ENCODE results near the gene ENTHD1. TPM values are rescaled to one million over a fixed set of nuclear protein-coding genes. Genes with fewer than 3 reads are reported as not detected.
"Not testable (repeated sequence)": the region's sequence is repeated elsewhere in the genome, so short reads cannot be mapped to it uniquely, and the experiment has no call there.

The ENTHD1 gene
- total RNA-seq, 1 experiment from 2014 or later = not detected

DNA sequence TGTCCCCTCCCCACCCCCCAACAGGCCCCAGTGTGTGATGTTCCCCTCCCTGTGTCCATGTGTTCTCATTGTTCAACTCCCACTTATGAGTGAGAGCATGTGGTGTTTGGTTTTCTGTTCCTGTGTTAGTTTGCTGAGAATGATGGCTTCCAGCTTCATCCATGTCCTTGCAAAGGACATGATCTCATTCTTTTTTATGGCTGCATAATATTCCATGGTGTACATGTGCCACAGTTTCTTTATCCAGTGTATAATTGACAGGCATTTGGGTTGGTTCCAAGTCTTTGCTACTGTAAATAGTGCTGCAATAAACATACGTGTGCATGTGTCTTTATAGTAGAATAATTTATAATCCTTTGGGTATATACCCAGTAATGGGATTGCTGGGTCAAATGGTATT lies 159.5 kb downstream of the ENTHD1 start:
- DNase-seq (ENCODE audit: low spot score) = not testable (repeated sequence)

DNA sequence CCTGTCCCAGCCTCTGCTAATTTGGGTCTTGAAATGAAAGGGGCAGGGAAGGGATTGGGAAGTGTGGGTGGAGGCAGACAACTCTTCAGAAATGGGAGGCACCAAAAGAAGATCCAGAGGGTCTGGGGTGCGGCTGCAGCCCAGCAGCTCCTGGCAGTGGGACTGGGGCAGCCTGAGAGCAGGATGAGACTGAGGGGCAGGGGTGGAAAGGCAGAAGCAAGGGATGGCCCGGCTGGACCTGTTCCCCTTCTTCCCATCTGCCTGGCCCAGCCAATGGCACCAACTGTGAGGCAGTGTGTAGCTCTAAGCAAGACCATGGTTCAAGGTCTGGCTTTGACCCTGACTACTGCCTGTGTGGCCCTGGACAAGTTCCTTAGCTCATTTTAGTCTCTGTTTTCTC lies 160.4 kb downstream of the ENTHD1 start:
- DNase-seq (ENCODE audit: low spot score) = no peak

DNA sequence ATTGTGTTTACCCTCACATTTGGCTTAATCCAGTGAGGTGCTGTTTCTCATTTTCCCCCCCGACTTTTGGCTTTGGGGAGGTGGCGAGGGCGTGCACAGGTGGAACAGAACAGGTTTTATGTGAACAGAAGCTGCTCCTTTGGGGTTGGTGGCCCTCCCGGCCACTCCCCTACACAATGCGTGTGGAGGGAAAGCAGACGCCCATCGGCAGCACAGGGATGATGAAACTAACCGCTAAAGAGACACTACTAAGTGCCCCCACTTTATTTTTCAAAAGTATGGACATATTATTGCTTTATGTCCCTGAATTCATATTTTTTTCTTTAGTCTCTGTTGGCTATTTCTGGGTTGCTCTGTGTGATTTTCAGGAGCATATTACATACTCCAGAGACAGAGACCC lies 160.9 kb downstream of the ENTHD1 start:
- DNase-seq (ENCODE audit: low spot score) = no peak

DNA sequence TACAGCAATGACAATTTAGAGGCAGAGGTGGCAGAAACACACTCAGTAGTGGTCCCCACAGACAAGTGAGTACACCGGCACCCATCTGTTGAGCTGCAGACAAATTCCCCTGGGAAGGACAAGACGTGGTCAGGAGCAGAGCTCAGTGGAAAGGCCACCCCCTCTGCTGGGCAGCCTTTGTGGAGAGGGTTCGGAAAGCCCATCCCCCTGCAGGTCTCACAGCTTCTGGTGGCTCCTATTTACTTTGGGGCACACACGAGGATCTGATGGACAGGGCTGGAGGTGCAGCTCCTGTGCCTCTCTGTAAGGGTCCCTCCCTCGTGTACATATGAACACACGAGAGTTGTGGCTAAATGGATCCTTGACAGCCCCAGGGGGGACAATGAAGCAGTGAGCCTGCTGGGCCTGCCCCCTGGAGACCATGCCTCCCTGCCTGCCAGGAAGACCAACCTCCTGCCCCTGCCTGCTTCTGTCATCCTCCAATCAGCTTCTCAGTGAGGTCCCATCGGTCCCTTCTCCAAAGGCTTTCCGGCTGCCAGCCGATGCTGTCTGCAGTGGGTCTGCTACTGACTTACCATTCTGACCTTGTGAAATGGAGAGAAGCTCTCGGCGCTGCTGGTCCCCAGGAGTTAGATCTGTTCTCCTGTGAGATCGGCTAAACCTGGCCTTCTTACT lies 161.5 kb downstream of the ENTHD1 start:
- no peak for DNase-seq (ENCODE audit: low spot score)

DNA sequence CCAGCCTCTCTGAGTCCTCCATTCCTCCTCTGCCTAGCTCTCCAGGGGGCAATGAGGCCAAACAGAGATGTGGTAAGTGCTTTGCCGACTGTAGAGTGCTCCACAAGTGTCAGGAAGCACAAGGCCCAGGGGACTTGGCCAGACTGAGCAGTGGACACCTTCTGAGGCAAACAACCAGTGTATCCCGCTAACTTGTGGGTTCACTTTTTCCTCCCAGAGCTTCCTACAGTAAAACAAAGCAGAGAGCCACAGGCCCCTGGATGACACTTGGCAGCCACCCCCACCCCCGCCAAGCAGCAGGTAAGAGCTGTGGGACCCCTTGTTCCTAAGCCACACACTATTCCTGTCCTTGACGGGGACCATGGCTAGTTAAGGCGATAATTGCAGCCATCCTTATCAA lies 162.1 kb downstream of the ENTHD1 start:
- no peak for DNase-seq (ENCODE audit: low spot score)

DNA sequence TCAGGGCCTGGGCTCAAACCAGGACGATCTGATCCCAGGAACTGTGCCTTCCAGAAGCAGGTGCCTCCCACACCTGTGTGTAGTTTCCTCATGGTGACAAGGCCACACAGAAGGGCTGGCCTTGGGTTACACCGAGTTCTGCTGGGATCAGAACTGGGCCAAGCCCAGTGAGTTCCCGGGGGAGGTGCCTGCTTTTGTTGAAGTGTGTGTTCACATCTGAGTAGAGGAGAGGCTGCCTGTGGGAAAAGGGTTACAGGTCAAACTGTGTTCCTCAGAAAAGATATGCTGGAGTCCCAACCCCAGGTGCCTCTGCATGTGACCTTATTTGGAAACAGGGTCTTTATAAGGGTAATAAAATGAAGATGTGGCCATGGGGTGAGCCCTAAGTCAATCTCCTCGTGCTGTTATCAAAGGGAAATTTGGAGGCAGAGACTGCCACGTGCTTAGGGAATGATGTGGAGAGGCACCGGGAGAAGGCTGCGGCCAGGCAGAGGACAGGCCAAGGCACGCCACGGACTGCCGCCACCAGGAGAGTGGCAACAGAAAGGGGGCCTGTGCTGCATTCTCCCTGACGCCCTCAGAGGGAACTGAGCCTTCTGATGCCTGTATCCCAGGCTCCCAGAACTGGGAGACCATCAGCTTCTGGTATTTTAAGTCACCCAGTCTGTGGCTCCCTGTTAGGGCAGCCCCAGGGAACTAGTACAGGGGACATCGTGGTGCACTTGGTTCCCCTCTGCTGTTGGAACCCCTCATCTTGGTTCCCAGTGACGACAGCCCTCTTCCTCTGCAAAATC lies 164.2 kb downstream of the ENTHD1 start:
- no peak for DNase-seq (ENCODE audit: low spot score)

DNA sequence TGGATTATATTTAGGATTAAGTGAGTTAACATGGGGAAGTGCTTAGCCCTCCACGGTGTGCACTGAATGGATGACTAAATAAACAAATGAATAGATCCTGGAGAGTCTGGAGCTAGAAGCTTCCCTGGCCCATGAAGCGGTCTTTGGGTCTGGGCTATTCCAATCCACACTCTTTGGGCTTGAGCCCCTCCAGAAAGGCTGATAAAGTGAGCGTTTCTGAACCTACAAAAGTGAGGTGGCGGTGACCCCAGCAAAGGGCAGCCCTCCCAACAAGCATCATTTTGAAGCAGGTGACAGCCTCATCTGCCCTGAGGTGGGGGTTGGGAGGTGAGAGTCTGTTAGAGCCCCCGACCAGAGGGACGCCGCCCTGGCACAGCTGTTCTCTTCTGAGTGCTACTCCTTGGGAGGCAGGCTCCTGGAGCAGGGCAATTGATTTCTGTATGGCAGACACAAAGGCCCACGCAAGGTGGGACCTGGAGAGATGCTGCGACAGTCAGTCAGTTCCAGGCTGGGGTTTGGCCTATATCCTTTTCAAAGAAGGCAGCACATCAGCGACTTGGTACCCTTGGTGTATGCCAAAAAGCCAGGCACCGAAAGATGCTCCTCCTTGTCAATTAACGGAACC lies 165.2 kb downstream of the ENTHD1 start:
- DNase-seq (ENCODE audit: low spot score) = no peak

DNA sequence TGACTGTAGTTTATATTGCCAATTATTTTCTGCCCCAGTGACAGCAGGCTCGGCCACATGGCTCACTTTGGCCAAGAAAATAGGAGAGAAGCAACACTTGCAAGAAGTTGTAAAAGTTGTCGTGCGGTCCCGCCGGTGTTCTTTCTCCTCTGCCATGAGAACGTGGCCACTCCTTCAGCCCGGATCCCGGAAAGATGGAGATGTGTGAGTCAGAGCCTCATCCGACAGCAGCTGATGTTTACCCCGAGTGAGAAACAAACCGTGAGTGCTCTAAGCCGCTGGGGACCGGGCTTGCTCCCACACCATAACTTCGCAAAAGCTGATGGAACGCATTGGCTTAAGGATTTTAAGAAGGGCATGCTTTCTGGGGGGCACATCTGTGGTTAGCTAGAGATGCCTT lies 166.0 kb downstream of the ENTHD1 start:
- peak; percentile 28 for DNase-seq (ENCODE audit: low spot score)

DNA sequence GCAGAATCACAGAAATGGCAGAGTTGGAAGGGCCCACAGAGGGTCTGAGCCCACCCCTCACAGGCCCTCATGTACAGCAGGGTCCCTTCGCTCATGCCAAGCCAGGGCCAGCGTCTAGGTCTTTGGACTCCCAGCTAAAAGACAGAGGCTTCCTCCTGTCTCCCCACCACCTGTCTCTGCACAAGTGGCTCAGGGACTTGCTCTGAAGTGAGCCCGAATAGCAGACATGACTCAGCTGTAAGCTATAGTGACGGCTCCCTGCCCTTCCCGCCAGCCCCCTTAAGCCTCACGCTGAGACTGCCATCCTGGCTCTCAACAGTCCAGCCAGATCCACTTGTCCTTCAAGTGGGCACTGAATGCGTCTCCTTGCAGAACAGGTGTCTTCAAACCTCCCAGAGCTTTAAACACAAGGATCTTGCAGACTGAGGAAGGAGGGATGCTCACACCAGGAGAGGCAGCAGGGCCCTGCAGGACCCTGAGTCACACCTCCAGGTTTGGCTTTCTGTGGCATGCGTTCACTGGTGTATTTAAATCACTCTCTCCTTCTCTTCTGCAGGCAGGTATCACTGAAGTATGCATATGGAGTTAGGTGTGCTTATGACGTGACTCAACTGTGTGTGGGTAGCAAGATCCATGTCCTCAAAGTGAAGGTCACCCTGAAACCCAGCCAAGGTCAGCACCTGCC lies 168.1 kb downstream of the ENTHD1 start:
- no peak for DNase-seq (ENCODE audit: low spot score)

DNA sequence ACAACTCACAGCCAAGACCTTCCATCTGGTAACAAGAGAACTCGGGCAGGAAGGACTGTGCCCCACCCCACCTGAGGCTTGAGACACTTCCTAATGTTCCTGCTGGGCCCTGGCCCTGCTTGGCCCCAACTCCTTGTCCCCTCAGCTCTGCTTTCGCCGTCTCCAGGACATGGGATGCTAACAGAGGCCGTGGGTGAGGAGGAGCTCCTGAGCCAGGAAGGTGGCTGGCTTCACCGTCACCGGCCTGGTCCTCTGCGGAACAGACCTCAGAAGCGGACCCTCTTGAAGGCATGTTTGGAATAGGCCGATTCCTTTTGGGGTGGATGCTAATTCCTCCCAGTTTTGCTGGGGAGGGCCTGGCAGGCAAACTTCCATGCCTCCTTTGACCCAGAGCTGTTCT lies 168.7 kb downstream of the ENTHD1 start:
- no peak for DNase-seq (ENCODE audit: low spot score)

DNA sequence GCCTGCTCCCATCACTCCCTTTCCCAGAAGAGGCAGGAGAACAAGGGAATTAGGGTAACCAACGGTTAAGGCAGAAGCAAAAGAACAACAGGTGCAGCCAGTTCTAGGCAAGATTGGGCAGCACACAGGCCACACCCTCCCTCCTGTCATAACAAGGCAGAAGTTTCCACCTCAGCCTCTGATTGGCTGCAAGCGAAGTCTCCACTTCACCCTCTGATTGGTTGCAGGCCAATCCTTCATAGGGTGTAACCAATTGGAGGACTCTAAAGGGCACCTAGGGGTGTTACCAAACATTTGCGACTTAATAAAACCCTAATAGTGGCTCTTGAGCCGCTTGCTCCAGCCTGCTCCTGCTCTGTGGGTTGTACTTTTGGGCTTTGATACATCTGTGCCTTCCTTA lies 169.2 kb downstream of the ENTHD1 start:
- peak; percentile 27 for DNase-seq (ENCODE audit: low spot score)

DNA sequence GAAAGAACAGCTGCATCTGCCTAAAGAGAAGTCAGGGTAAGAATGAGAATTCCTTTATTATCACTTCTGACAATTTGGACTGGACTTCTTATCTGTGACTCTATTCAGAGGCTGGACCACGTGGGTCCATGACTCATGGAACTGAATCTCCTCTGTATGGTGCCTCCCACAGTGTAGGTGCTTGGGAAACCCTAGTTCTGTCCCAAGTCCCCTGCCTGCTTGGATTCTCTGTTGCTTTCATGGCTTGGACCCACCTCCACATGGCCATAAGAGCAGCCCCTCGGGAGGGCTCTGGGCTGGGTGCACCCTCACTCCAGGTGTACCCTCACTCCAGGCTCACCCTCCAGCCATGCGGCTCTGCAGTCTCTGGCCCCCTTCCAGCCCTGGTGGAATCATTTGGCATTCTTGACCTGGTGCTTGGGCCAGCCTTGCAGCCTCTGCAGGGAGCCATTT lies 169.6 kb downstream of the ENTHD1 start:
- DNase-seq (ENCODE audit: low spot score) = peak; percentile 69

DNA sequence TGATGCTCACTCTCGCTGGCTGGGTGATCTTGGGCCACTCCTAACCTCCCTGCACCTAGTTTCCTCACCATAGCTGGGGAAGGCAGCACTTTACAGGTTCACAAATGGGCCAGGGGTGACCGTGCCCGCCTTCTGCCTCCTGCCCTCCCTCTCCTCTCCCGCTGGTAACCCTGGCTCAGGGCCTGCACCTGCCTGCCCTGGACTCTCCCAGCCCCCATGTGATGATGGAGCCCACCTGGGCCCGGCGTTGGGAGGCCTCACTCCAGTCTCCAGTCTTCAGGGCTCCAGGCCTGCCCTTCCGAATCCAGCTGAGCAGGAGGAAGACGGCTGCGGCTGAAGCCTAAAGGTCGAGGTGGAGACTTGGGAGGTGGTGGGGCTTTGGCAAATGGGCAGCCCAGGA lies 170.1 kb downstream of the ENTHD1 start:
- no peak for DNase-seq (ENCODE audit: low spot score)

DNA sequence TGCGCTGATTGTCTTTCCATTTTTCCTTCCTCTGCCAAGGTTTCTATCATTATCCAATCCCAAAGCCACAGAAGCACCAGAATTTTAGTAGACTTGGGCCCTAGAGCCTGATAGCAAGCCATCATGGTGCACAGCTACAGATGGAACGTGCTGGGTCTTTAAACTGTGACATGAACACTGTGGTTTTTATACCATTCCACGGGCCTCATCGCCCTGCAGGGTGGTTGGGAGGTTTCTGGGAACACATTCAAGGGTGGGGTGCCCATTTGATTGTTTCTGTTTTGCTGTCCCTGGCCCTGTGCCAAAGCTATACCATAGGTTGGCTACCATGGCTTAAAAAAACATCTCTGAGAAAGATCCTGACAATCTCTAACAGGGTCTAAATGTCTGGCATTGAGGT lies 171.1 kb downstream of the ENTHD1 start:
- DNase-seq (ENCODE audit: low spot score) = no peak

DNA sequence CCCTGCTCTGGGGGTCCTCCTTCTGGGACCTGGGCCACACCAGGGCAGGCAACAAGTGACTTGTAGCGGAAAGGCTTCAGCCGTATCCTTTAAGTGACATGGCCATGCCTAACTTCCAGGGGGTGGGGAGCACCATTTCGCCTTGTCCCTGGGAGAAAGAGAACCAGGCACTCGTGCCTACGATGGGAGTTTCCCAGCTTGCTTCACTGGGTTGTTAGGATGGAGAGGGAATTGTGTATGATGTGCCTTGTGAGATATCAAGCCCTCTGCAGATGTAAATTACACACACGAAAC lies 171.6 kb downstream of the ENTHD1 start:
- no peak for DNase-seq (ENCODE audit: low spot score)

DNA sequence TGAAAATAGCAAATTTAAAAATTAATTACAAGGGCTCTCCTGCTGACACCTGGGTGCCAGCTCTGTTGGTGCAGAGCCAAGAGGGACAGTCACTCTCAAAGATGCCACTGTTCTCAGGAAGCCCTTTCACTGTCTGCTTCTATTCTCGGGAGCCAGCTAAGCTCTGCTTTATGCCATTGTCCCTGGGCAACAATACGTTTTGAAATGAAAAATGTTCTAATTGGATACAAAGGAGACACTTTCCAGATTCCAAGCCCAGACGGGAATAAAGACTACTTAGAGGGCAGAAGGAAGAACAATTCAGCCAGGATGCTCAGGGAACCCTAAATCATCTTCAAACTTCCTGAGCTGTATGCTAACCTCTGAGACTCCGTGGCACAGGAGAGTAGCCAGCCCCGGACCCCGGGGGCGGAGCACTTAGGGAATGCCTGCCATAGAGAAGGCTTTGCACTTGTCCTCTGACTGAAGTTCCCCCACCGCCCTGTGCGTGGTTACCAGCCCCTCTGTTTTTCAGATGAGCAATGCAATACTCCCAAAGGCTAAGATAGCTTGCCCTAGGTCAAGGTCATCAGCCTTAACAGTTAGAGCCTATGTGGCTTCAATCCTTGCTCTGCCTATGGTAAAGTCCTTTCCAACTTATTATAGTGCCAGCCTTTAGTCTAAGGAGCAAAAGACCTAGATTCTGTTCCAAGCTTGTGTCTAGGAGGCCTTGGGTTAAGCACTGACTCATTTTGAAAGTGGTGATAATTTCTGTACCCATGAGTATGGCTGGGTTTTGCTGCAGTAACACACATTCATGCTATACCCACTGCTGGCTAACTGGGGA lies 172.1 kb downstream of the ENTHD1 start:
- DNase-seq (ENCODE audit: low spot score) = no peak

DNA sequence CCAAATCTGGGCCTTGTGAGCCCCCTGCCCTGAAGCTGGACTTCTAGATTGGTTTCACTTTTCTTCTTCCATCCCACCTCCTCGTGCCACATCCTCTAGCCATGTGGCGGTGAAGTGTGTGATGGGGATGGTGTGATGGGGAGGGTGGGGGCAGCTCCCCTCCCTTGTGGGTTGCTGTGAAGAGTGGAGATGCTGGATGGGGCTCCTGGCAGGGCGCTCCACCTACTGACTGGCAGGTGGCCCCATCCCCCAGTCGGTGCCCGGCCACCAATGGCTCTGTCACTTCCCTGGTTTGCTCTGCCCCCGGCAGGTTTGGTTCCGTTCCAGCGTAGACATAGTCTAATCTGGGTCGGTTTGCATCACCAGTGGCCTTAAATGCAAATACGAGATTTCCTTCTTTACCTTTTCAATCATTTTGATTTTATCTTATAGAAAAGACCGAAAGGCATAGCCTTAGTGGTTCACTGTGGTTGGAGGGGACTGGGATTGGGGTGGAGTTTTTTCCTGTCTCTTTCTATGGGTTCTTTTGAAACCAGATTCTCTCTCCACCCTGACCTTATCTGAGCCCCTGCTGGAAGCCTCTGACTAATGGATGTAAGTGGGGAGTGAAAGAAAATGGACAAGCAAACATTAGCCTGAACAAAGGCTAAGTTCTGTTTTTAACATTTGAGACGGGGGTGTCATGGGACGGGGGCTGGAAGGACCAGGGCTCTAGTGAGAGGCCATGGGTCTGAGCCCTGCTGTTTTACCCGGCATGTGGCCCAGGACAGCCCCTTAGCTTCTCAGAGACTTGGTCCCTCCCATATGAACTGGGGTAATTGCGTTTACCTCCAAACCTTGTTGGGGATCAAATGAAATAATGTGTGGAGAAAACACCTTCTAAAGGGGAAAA lies 173.8 kb downstream of the ENTHD1 start:
- no peak for DNase-seq (ENCODE audit: low spot score)

DNA sequence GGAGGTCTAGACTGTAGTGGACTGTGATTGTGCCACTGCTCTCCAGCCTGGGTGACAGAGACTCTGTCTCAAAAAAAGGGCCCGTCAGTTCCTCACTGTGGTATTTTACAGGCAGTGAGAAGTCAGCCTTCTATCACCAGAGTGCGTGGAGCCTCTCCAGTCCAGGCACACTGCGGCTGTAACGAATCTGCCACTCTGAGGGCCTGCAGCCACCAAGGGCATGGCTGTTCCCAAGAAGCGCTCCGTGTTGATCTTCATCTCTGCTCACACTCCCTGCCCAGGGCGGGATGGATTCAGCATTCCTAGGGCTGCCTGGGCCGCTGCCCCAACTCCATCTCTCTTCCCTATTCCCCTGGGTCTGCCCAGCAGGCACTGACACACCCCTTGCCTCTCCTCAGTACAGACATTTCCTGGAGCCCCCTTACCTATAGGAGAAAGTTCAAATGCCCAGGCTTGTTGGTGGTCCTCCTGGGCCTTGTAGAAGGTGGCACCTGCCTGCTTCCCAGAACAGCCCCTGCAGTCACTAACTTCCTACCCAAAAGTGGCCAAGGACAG lies 174.6 kb downstream of the ENTHD1 start:
- no peak for DNase-seq (ENCODE audit: low spot score)

DNA sequence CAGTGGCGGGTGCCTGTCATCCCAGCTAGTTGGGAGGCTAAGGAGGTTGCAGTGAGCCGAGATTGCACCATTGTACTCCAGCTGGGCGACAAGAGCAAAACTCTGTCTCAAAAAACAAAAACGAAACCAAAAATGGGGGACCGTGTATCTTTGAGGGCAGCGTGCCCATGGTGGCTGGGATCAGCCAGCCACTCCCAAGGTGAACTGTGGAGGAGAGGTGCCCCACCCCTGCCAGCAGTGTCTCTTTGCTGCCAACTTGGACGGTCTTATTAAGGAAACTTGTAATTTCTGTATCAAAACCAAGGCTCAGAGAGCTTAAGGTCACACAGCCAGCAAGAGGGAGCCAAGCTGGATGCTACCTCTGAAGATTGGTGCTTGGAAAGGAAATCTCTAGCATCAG lies 175.4 kb downstream of the ENTHD1 start:
- DNase-seq (ENCODE audit: low spot score) = no peak

DNA sequence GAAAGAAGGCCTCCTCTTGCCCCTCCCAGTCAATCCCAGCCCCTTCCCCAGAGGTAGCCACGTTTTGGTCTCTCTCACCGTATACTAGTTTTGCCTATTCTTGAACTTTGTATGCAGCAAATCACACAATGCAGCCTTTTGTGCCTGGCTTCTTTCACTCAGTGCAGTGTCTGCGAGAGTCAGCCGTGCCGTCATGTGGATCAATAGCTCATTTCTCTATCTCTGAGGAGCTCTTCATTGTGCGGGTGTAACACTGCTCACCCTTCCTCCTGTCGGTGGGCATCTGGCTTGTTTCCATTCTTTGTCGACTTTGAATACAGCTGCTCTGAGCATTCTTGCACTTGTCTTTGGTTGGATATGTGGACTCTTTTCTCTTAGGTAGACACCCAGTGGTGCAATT lies 176.5 kb downstream of the ENTHD1 start:
- no peak for DNase-seq (ENCODE audit: low spot score)
